H9 (cell line): ENCODE measurements around the gene TBC1D3B. TPM values are rescaled to one million over a fixed set of nuclear protein-coding genes. Genes with fewer than 3 reads are reported as not detected.
"Not testable (repeated sequence)": the region's sequence is repeated elsewhere in the genome, so short reads cannot be mapped to it uniquely, and the experiment has no call there.

Experiments
- DNase-seq: peaks from one replicate; pipeline ENCODE4 v3.0.0-alpha.2; 2017
- H2AFZ ChIP-seq: one replicate; pipeline ENCODE4 v1.6.1; 2013; ENCODE audit warnings: mild to moderate bottlenecking, low read length, control low read depth, moderate library complexity
- H2AK5ac ChIP-seq: 2 replicates; pipeline ENCODE4 v1.6.1; 2013; ENCODE audit warnings: low read length, control low read depth, mixed read lengths; ENCODE audit not compliant: insufficient read length
- H2BK120ac ChIP-seq: one replicate; pipeline ENCODE4 v1.6.1; 2013; ENCODE audit warnings: low read depth, mild to moderate bottlenecking, low read length, control low read depth, inconsistent platforms; ENCODE audit not compliant: poor library complexity, severe bottlenecking
- H2BK12ac ChIP-seq: 2 replicates; pipeline ENCODE4 v1.6.1; 2013; ENCODE audit warnings: low read length, control low read depth, mixed read lengths, low read depth; ENCODE audit not compliant: insufficient read length
- H2BK15ac ChIP-seq: 2 replicates; pipeline ENCODE4 v1.6.1; 2013; ENCODE audit warnings: low read depth, low read length, control low read depth
- H2BK20ac ChIP-seq: one replicate; pipeline ENCODE4 v1.6.1; 2013; ENCODE audit warnings: low read depth, mild to moderate bottlenecking, low read length, control low read depth, inconsistent platforms; ENCODE audit not compliant: poor library complexity, severe bottlenecking
- H2BK5ac ChIP-seq: 2 replicates; pipeline ENCODE4 v1.6.1; 2013; ENCODE audit warnings: low read length, control low read depth, mixed read lengths; ENCODE audit not compliant: insufficient read length
- H3K14ac ChIP-seq: 2 replicates; pipeline ENCODE4 v1.6.1; 2013; ENCODE audit warnings: low read length, control low read depth; ENCODE audit not compliant: insufficient read depth
- H3K18ac ChIP-seq: 2 replicates; pipeline ENCODE4 v1.6.1; 2013; ENCODE audit warnings: low read depth, mild to moderate bottlenecking, mixed read lengths, low read length, control low read depth; ENCODE audit not compliant: insufficient read length
- H3K23ac ChIP-seq: 2 replicates; pipeline ENCODE4 v1.6.1; 2013; ENCODE audit warnings: low read length, control low read depth, mixed read lengths, low read depth; ENCODE audit not compliant: insufficient read length
- H3K23me2 ChIP-seq: 2 replicates; pipeline ENCODE4 v1.6.1; 2013; ENCODE audit warnings: low read depth, mild to moderate bottlenecking, mixed read lengths, low read length, control low read depth; ENCODE audit not compliant: insufficient read length, poor library complexity, severe bottlenecking
- H3K27ac ChIP-seq: 2 replicates; pipeline ENCODE4 v1.5.1; 2013; ENCODE audit warnings: low read length, control low read depth, mixed read lengths, low read depth; ENCODE audit not compliant: insufficient read length
- H3K27me3 ChIP-seq: 2 replicates; pipeline ENCODE4 v1.6.1; 2013; ENCODE audit warnings: low read length, control low read depth, inconsistent platforms; ENCODE audit not compliant: insufficient read depth
- H3K4ac ChIP-seq: 2 replicates; pipeline ENCODE4 v1.6.1; 2013; ENCODE audit warnings: low read depth, mild to moderate bottlenecking, control low read depth, inconsistent platforms, low read length, moderate library complexity
- H3K4me1 ChIP-seq: 2 replicates; pipeline ENCODE4 v1.6.1; 2013; ENCODE audit warnings: low read length, control low read depth, inconsistent platforms; ENCODE audit not compliant: insufficient read depth
- H3K4me2 ChIP-seq: 2 replicates; pipeline ENCODE4 v1.6.1; 2013; ENCODE audit warnings: low read length, control low read depth, mixed read lengths; ENCODE audit not compliant: insufficient read length, insufficient read depth
- H3K56ac ChIP-seq: 2 replicates; pipeline ENCODE4 v1.6.1; 2013; ENCODE audit warnings: low read depth, mild to moderate bottlenecking, mixed read lengths, low read length, control low read depth; ENCODE audit not compliant: insufficient read length
- H3K79me1 ChIP-seq: 2 replicates; pipeline ENCODE4 v1.6.1; 2013; ENCODE audit warnings: low read depth, mild to moderate bottlenecking, moderate library complexity, low read length, control low read depth, inconsistent platforms; ENCODE audit not compliant: insufficient read depth, poor library complexity, severe bottlenecking
- H3K79me2 ChIP-seq: 2 replicates; pipeline ENCODE4 v1.6.1; 2013; ENCODE audit warnings: low read length, control low read depth, inconsistent platforms; ENCODE audit not compliant: insufficient read depth
- H3K9ac ChIP-seq: 2 replicates; pipeline ENCODE4 v1.6.1; 2013; ENCODE audit warnings: low read length, control low read depth, mixed read lengths; ENCODE audit not compliant: insufficient read length; ENCODE audit errors: extremely low read depth
- H3K9me3 ChIP-seq: one replicate; pipeline ENCODE4 v1.6.1; 2013; ENCODE audit warnings: low read depth, low read length, inconsistent platforms; ENCODE audit not compliant: control insufficient read depth
- H3T11ph ChIP-seq: one replicate; pipeline ENCODE4 v1.6.1; 2013; ENCODE audit warnings: mild to moderate bottlenecking, low read length, control low read depth, inconsistent platforms
- H4K20me1 ChIP-seq: one replicate; pipeline ENCODE4 v1.6.1; 2013; ENCODE audit not compliant: control insufficient read depth, insufficient read length, insufficient read depth
- H4K5ac ChIP-seq: 2 replicates; pipeline ENCODE4 v1.6.1; 2013; ENCODE audit warnings: low read depth, mild to moderate bottlenecking, mixed read lengths, low read length, control low read depth; ENCODE audit not compliant: insufficient read length
- H4K8ac ChIP-seq: replicated peaks from 2 replicates; pipeline ENCODE4 v1.6.1; 2013; ENCODE audit warnings: low read length, control low read depth, mixed read lengths, low read depth; ENCODE audit not compliant: insufficient read length
- H4K91ac ChIP-seq: 2 replicates; pipeline ENCODE4 v1.6.1; 2013; ENCODE audit warnings: low read depth, mild to moderate bottlenecking, moderate library complexity, mixed read lengths, low read length, control low read depth; ENCODE audit not compliant: insufficient read length
- H3K27ac Mint-ChIP-seq, 3 experiments: 2 replicates in 2 of 3; 3 replicates in 1 of 3; pipeline ENCODE4 v1.8.0; 2020 to 2021; ENCODE audit warnings: mixed read lengths in 3 of 3, mild to moderate bottlenecking in 1 of 3, moderate library complexity in 1 of 3
- H3K27me3 Mint-ChIP-seq: 2 replicates; pipeline ENCODE4 v1.8.0; 2021; ENCODE audit warnings: low read depth, mild to moderate bottlenecking, moderate library complexity, mixed read lengths
- H3K36me3 Mint-ChIP-seq, 3 experiments: 2 replicates in 2 of 3; 3 replicates in 1 of 3; pipeline ENCODE4 v1.8.0; 2020 to 2021; ENCODE audit warnings: low read depth in 3 of 3, mixed read lengths in 3 of 3; ENCODE audit not compliant: insufficient read depth in 1 of 3
- H3K4me1 Mint-ChIP-seq, 2 experiments: 2 replicates each; pipeline ENCODE4 v1.8.0; 2020; ENCODE audit warnings: mixed read lengths in 2 of 2
- H3K4me3 Mint-ChIP-seq, 2 experiments: 2 replicates in 1 of 2; 3 replicates in 1 of 2; pipeline ENCODE4 v1.8.0; 2020 to 2021; ENCODE audit warnings: mild to moderate bottlenecking in 2 of 2, mixed read lengths in 2 of 2, moderate library complexity in 1 of 2
- H3K9me3 Mint-ChIP-seq, 2 experiments: 2 replicates in 1 of 2; 3 replicates in 1 of 2; pipeline ENCODE4 v1.8.0; 2020; ENCODE audit warnings: mild to moderate bottlenecking in 2 of 2, mixed read lengths in 2 of 2, moderate library complexity in 1 of 2
- CTCF ChIP-seq: fragments of 200-600 bp; sonication (generic); conservative IDR thresholded peaks from 3 replicates; pipeline ENCODE4 v1.8.0; 2021; ENCODE audit warnings: antibody characterized with exemption, mild to moderate bottlenecking
- WGBS: extraction: QIAGEN DNeasy Blood & Tissue Kit; methylation state at CpG from one replicate; pipeline ENCODE4 v1.1.7; 2013; ENCODE audit warnings: missing lambda C conversion rate, low lambda C conversion rate, mixed read lengths; ENCODE audit not compliant: insufficient read length; ENCODE audit errors: extremely low coverage; 5-methylcytosine and 5-hydroxymethylcytosine counted together
- total RNA-seq: library from RNA; stranded (reverse); gene quantifications from 2 replicates; pipeline ENCODE4 v1.2.1, GENCODE V29; 2021

TBC1D3B gene
- total RNA-seq, 1 experiment from 2014 or later = 8.8 TPM

GRCh38 chr17:36188891-36189306 is 12.5 kb upstream of the TBC1D3B start:
- H3K23ac ChIP-seq = no peak overlapping the region
- peaks cover 3% of the 10 kb centered on the region; the same call in 1 of the 2 replicates for H3K4me1 ChIP-seq
- H3K27ac Mint-ChIP-seq = peak overlapping the region in 1 of 3 experiments; percentile 3; a peak in 2 of 7 replicates
- H4K5ac ChIP-seq = no peak overlapping the region
- H3T11ph ChIP-seq = no peak overlapping the region
- peaks cover 10% of the 10 kb centered on the region for H3K27me3 Mint-ChIP-seq
- H3K79me2 ChIP-seq = no peaks in the 10 kb centered on the region
- H3K9me3 Mint-ChIP-seq = no peaks in the 10 kb centered on the region
- no peak overlapping the region for H2BK5ac ChIP-seq
- H3K9me3 ChIP-seq = no peaks in the 10 kb centered on the region
- H3K18ac ChIP-seq = no peak overlapping the region
- H4K91ac ChIP-seq = no peak overlapping the region
- no peak overlapping the region for H3K56ac ChIP-seq
- H3K4ac ChIP-seq = no peak overlapping the region
- no peaks in the 10 kb centered on the region for H3K79me1 ChIP-seq
- DNase-seq = no peak
- no peak overlapping the region for H3K4me3 Mint-ChIP-seq
- no peaks in the 10 kb centered on the region for H3K23me2 ChIP-seq
- no peak for TF ChIP-seq CTCF
- WGBS = no CpG with 5 or more reads among the region's 7 CpGs
- no peak overlapping the region for H3K14ac ChIP-seq
- peaks cover 7 to 8% of the 10 kb centered on the region in 2 experiments for H3K4me1 Mint-ChIP-seq
- no peak overlapping the region for H3K9ac ChIP-seq
- H2AK5ac ChIP-seq = no peak overlapping the region
- no peak overlapping the region for H2BK15ac ChIP-seq
- no peak overlapping the region for H2BK120ac ChIP-seq
- H3K4me2 ChIP-seq = no peak overlapping the region
- no peak overlapping the region for H4K8ac ChIP-seq
- H2BK20ac ChIP-seq = no peak overlapping the region
- no peaks in the 10 kb centered on the region for H3K27me3 ChIP-seq
- H3K27ac ChIP-seq = no peak overlapping the region
- no peaks in the 10 kb centered on the region for H3K36me3 Mint-ChIP-seq
- H2AFZ ChIP-seq = no peak overlapping the region
- no peak overlapping the region for H2BK12ac ChIP-seq
- no peaks in the 10 kb centered on the region for H4K20me1 ChIP-seq

GRCh38 chr17:36187943-36188665 is 11.7 kb upstream of the TBC1D3B start:
- H2BK12ac ChIP-seq, H3T11ph ChIP-seq, H3K27me3 ChIP-seq, H4K8ac ChIP-seq, H3K23ac ChIP-seq, H3K23me2 ChIP-seq, H3K9me3 ChIP-seq, H4K5ac ChIP-seq, H4K20me1 ChIP-seq, H4K91ac ChIP-seq, H3K56ac ChIP-seq, H2AFZ ChIP-seq, H3K9me3 Mint-ChIP-seq, H3K18ac ChIP-seq, H3K4me3 Mint-ChIP-seq, H2BK15ac ChIP-seq, H3K4me1 ChIP-seq, H3K79me2 ChIP-seq, DNase-seq, H3K4me2 ChIP-seq, H2BK20ac ChIP-seq, H3K4ac ChIP-seq, H3K9ac ChIP-seq, H2BK120ac ChIP-seq, H3K14ac ChIP-seq, H2BK5ac ChIP-seq, H3K79me1 ChIP-seq, H2AK5ac ChIP-seq, H3K36me3 Mint-ChIP-seq, H3K27ac ChIP-seq: not testable (repeated sequence)
- peaks cover 18% of the 10 kb centered on the region for H3K27me3 Mint-ChIP-seq
- peaks cover 8 to 10% of the 10 kb centered on the region in 2 experiments for H3K4me1 Mint-ChIP-seq
- no CpG with 5 or more reads among the region's 5 CpGs for WGBS
- peak overlapping the region in 1 of 3 experiments; percentile 11; a peak in 2 of 7 replicates for H3K27ac Mint-ChIP-seq
